ENCODE results near the gene WDR47.

DNA sequence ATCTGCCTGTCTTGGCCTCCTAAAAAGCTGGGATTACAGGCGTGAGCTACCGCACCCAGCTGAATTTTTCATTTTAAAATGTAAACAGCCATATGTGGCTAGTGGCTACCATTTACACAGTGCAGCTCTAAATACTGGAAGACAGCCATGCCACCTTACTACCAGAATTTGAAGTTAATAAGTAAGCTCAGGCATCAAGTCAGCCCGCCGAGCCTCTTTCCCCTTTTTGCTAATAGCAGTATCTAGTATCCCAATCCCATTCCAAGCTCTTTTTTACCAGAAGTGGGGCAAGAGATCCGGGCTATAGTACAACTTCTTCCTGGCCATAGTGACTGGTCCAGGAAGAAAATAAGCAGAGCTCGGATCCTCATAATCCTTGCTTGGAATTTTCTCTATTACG lies 18.8 kb upstream of the WDR47 start:
- TF ChIP-seq, protein P1, sequence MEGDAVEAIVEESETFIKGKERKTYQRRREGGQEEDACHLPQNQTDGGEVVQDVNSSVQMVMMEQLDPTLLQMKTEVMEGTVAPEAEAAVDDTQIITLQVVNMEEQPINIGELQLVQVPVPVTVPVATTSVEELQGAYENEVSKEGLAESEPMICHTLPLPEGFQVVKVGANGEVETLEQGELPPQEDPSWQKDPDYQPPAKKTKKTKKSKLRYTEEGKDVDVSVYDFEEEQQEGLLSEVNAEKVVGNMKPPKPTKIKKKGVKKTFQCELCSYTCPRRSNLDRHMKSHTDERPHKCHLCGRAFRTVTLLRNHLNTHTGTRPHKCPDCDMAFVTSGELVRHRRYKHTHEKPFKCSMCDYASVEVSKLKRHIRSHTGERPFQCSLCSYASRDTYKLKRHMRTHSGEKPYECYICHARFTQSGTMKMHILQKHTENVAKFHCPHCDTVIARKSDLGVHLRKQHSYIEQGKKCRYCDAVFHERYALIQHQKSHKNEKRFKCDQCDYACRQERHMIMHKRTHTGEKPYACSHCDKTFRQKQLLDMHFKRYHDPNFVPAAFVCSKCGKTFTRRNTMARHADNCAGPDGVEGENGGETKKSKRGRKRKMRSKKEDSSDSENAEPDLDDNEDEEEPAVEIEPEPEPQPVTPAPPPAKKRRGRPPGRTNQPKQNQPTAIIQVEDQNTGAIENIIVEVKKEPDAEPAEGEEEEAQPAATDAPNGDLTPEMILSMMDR (IDR thresholded peaks at IDR 0.05; ENCODE audit: low read depth, low read length) = no peak
- TF ChIP-seq EZH2phosphoT487 (IDR thresholded peaks at IDR 0.05; ENCODE audit: low read depth) = no peak
